Kidney epithelial cell (primary cell): ENCODE results near the gene ITPKB. TPM values are rescaled to one million over a fixed set of nuclear protein-coding genes. Genes with fewer than 3 reads are reported as not detected.
A peak's percentile ranks its signal among the peaks of the same experiment; 100 is the strongest.

Experiments
- DNase-seq: peaks from one replicate; pipeline ENCODE4 v3.0.0-alpha.2; 2010; ENCODE audit warnings: low read depth
- H3K27me3 ChIP-seq: 2 replicates; pipeline ENCODE4 v1.6.0; 2011; ENCODE audit warnings: low read length; ENCODE audit not compliant: control insufficient read depth, insufficient read depth
- H3K36me3 ChIP-seq: 2 replicates; pipeline ENCODE4 v1.5.1; 2011; ENCODE audit warnings: low read length; ENCODE audit not compliant: control insufficient read depth, insufficient read depth
- H3K4me3 ChIP-seq: 2 replicates; pipeline ENCODE4 v1.5.1; 2011; ENCODE audit warnings: low read depth, mild to moderate bottlenecking, control low read depth, low read length
- total RNA-seq: library from RNA; depleted of rRNA; stranded (reverse); fragments of >200 nt; gene quantifications from 2 replicates; pipeline ENCODE4 v1.2.3, GENCODE V29; 2015
- TF ChIP-seq, protein P1 (sequence below): IDR thresholded peaks from 2 replicates; pipeline ENCODE4 v1.5.1; 2011; ENCODE audit warnings: mild to moderate bottlenecking, moderate library complexity, low read length, control low read depth, inconsistent platforms; ENCODE audit not compliant: insufficient read depth, poor library complexity, severe bottlenecking

The ITPKB gene
- total RNA-seq, 1 donor from 2014 or later, result 11.7 TPM

DNA sequence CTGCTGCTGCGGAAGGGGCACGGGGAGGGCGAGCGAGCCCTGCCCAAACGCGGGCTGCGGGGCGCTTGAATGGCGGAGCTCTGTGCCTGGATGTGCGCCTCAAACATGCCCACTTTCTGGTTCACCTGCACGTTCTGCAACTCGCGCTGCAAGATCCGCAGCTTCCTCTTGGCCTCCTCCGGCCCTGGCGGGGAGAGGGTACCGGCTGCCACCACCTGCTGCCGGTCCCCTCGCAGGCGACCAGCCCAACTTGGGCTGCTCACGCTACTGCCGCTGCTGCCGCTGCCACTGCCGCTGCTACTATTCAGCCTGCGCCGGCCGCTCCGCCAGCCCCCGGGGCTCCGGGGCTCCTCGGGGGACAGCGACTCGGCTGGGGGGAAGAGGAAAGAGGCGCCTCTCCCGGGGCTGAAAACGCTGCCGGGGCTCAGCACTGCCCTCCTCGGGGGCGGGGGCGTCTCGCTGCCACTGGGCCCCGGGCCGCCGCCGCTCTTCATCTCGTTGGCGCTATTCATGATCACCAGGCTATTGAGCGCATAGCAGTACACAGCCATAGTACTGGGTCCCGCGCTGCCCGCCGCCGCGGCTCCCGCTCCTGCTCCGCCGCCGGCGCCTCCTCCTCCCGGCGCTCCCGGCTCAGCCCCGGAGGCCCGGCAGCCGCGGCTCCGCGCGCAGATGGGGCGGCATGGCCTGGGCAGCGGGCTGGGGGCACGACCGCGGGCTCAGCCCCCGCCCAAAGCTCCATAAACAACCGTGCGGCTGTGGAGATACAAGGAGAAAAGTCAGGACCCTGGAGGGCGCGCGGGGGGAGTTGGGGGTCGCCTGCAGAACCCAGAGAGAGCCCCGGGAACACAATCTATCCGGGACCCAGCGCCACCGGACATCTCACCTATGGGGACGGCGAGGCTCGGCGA lies 1.9 kb downstream of the ITPKB start:
- Histone ChIP-seq H3K4me3 (peak overlapping the region; percentile 58), H3K36me3 (no peaks in the 10 kb centered on the region), H3K27me3 (no peaks in the 10 kb centered on the region)
- no peak for DNase-seq
- TF ChIP-seq, protein P1, sequence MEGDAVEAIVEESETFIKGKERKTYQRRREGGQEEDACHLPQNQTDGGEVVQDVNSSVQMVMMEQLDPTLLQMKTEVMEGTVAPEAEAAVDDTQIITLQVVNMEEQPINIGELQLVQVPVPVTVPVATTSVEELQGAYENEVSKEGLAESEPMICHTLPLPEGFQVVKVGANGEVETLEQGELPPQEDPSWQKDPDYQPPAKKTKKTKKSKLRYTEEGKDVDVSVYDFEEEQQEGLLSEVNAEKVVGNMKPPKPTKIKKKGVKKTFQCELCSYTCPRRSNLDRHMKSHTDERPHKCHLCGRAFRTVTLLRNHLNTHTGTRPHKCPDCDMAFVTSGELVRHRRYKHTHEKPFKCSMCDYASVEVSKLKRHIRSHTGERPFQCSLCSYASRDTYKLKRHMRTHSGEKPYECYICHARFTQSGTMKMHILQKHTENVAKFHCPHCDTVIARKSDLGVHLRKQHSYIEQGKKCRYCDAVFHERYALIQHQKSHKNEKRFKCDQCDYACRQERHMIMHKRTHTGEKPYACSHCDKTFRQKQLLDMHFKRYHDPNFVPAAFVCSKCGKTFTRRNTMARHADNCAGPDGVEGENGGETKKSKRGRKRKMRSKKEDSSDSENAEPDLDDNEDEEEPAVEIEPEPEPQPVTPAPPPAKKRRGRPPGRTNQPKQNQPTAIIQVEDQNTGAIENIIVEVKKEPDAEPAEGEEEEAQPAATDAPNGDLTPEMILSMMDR, result no peak

DNA sequence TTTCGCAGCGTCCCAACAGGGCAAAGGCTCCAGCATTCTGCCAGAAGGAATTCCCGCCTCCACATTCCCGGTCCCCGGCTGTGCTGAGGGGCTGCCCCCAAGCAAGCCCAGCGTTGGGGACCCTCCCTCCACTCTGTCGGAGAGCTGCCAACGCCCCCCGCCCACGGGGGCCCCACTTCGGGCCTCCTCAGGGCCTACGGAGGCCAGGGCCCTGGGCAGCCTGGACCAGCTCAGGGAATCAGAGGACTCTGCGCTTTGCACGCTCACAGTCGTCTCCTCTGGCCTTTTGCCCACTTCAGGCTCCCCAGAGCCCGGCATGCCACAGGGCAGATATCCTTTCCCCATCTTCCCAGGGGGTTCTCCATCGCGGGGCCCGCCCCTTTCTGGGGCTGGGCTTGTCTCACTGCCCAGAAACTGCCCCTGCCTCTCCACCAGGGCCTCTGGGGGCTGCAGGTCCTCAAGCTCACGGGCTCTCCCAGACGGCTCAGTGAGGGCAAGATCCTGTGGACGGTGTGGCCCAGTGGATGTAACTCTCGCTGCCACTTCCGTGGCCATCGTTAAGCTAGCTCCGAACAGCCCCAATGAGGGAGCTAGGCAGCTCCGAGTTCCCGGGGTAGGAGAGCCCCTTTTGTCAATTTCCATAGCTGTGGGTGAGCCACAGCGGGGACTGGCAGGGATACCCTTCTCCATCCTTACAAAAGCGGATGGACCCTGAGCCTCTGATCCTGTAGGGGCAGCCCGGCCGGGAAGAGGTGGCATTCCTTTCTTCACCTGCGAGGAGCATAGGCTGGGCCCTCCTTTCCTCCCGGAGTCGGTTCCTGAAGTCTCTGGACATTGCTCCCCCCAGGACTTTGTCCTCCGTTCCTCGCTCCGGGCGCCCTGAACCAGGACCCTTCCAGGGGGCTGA lies 2.8 kb downstream of the ITPKB start:
- H3K27me3 ChIP-seq, result no peaks in the 10 kb centered on the region
- no peaks in the 10 kb centered on the region for H3K36me3 ChIP-seq
- DNase-seq, result no peak
- TF ChIP-seq, protein P1, result no peak
- peak overlapping the region; percentile 58 for H3K4me3 ChIP-seq

DNA sequence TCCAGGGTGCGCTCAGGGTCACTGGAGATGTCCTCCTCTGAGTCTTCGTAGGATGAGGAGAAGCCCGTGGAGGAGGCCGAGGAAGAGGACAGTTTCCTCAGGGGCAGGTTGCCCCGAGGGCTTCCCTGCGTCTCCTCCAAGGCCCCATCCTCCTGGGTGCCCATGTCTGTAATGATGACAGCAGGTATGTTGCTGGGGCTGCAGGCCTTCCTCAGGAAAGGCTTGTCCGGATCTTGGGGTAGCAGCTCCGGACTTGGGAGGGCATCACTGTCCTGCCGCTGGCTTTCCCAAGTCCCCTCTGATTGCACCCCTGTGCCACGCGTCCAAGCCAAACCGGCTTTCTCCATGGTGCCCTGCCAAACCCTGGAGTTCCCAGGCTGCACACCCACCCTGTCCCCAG lies 3.5 kb downstream of the ITPKB start:
- Histone ChIP-seq H3K36me3 (no peaks in the 10 kb centered on the region), H3K4me3 (no peak overlapping the region), H3K27me3 (no peaks in the 10 kb centered on the region)
- no peak for DNase-seq
- TF ChIP-seq, protein P1, result no peak

DNA sequence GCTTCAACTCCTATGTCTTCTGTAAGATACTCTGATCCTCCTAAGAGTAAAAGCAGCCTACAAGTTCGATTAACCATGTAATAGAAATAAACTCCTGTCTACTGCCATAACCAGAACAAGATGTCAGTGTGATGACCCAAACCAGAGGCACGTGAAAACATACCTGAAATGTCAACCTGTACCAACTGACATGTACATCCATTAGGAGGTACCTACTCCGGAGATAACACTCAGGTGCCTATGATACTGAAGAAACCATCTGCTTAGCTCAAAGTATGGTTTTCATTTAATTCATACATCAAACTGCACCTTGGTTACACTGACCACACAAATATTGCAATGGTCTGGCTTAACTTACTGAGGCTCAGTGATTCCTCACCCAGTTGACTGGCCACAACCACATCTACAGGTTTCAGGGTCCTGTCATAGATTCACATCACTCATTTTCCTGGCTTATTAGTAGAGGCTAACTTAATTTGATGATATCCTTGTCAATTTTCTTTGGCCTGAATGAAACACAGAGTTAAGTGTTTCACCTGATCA lies 4.4 kb downstream of the ITPKB start:
- DNase-seq, result no peak
- no peaks in the 10 kb centered on the region for H3K27me3 ChIP-seq
- no peaks in the 10 kb centered on the region for H3K36me3 ChIP-seq
- no peak overlapping the region for H3K4me3 ChIP-seq
- TF ChIP-seq, protein P1, result no peak

DNA sequence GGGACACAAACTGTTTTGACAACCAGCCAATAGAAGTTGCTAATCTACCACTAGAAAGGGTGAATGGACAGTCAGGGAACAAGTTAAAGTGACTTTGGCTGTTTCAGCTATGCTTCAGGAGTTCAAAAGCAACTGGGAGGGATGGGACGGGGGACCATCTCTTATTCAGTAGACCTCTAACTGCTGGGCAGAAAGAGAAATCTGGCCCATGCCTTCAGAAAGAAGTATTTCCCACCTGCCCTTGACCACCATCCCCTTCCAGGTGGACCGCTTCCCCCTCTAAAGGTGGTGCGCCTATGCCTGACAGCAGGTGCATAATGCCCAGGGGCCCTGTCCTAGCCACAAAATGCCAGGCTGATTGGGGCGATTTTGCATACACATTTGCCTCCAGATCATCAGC lies 5.2 kb downstream of the ITPKB start:
- DNase-seq, result no peak
- Histone ChIP-seq H3K4me3 (no peak overlapping the region), H3K36me3 (no peaks in the 10 kb centered on the region), H3K27me3 (no peaks in the 10 kb centered on the region)
- TF ChIP-seq, protein P1, result no peak
